PC-9 (cell line): ENCODE measurements around the gene TDRD6.

Experiments used
- CTCF ChIP-seq: fragments of 200-600 bp; sonication (generic); conservative IDR thresholded peaks from 2 replicates; pipeline ENCODE4 v1.6.1; 2017; ENCODE audit warnings: mixed run types, antibody characterized with exemption, mild to moderate bottlenecking, moderate library complexity
- EZH2 ChIP-seq: fragments of 200-600 bp; sonication (generic); IDR thresholded peaks from 2 replicates; pipeline ENCODE4 v1.8.0; 2017; ENCODE audit warnings: antibody characterized with exemption, low read depth

- no peak for TF ChIP-seq CTCF
- no peak for TF ChIP-seq EZH2
These were observed 43.3 kb downstream of the TDRD6 start for GRCh38 chr6:46730921-46731461.
